ENCODE results near the gene RAB10.

DNA sequence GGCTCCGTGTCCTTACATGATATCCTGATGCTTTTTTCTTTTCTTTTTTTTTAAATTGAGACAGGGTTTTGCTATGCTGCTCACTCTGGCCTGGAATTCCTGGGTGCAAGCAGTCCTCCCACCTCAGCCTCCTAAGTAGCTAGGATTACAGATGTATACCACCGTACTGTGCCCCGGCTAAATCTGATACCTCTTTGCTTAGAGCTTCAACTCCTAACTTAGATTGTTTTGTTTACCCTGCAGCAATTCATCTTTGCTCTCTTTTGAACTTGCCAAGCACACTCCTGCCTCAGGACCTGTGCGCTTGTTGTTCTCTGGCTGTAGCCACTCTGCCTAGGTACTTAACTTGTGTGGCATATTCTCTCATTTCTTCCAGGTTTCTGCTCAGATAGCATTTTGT is 24.5 kb downstream of the RAB10 start:
- no peak for TF ChIP-seq POLR2A (IDR thresholded peaks at IDR 0.05)
- TF ChIP-seq, protein P1, sequence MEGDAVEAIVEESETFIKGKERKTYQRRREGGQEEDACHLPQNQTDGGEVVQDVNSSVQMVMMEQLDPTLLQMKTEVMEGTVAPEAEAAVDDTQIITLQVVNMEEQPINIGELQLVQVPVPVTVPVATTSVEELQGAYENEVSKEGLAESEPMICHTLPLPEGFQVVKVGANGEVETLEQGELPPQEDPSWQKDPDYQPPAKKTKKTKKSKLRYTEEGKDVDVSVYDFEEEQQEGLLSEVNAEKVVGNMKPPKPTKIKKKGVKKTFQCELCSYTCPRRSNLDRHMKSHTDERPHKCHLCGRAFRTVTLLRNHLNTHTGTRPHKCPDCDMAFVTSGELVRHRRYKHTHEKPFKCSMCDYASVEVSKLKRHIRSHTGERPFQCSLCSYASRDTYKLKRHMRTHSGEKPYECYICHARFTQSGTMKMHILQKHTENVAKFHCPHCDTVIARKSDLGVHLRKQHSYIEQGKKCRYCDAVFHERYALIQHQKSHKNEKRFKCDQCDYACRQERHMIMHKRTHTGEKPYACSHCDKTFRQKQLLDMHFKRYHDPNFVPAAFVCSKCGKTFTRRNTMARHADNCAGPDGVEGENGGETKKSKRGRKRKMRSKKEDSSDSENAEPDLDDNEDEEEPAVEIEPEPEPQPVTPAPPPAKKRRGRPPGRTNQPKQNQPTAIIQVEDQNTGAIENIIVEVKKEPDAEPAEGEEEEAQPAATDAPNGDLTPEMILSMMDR (IDR thresholded peaks at IDR 0.05), result no peak

Measured in prostate gland (tissue), 2 donors.